B cell (primary cell): Measurements from ENCODE around the gene ENTHD1. TPM values are rescaled to one million over a fixed set of nuclear protein-coding genes. Genes with fewer than 3 reads are reported as not detected.

Experiments
- ATAC-seq: fragments of 200-7000 bp; cut with Tn5 transposase; one replicate; pipeline ENCODE4 v1.10.0; 2021; ENCODE audit warnings: low read depth, mild to moderate bottlenecking, moderate number of reproducible peaks, moderate library complexity
- CTCF ChIA-PET: fragments of 350-600 bp; sonication (Branson Sonifier 250); formaldehyde crosslinking; loops from one replicate; lab custom pipeline; 2021; ENCODE audit warnings: antibody characterized with exemption, inconsistent platforms; lab: Charles Lee
- POLR2A ChIA-PET: fragments of 350-600 bp; sonication (Branson Sonifier 250); formaldehyde crosslinking; loops from one replicate; lab custom pipeline; 2021; ENCODE audit warnings: antibody characterized with exemption; lab: Charles Lee
- DNase-seq: peaks from one replicate; pipeline ENCODE4 v3.0.0; 2013
- H2AFZ ChIP-seq: 2 replicates; pipeline ENCODE4 v1.6.1; 2012; ENCODE audit warnings: mild to moderate bottlenecking, low read depth, low read length; ENCODE audit not compliant: insufficient read depth, poor library complexity, severe bottlenecking
- H3K27ac ChIP-seq, 2 donors: 1 replicate in 1 of 2; 2 replicates in 1 of 2; pipeline ENCODE4 v1.5.1; 2012 to 2013; ENCODE audit warnings: low read length in 2 of 2, mild to moderate bottlenecking in 2 of 2, moderate library complexity in 1 of 2
- H3K27me3 ChIP-seq, 4 experiments: fragments of 200-600 bp in 1 of 4; sonication (generic) in 1 of 4; replicated peaks in 1 of 4; 1 replicate in 2 of 4; 2 replicates in 2 of 4; pipeline versions ENCODE4 v1.6.1 to v1.7.0; 2013 to 2016; ENCODE audit warnings: low read length in 3 of 4, mild to moderate bottlenecking in 2 of 4, mixed read lengths in 1 of 4, moderate library complexity in 1 of 4; ENCODE audit not compliant: insufficient read depth in 4 of 4, control insufficient read depth in 3 of 4; ENCODE audit errors: control extremely low read depth in 1 of 4
- H3K36me3 ChIP-seq, 2 experiments: replicated peaks in 1 of 2; 1 replicate in 1 of 2; 2 replicates in 1 of 2; pipeline versions ENCODE4 v1.6.1 to v1.7.1; 2013; ENCODE audit warnings: low read length in 1 of 2; ENCODE audit not compliant: insufficient read depth in 2 of 2, control insufficient read depth in 1 of 2; ENCODE audit errors: control extremely low read depth in 1 of 2, extremely low read depth in 1 of 2
- H3K4me1 ChIP-seq, 2 donors: fragments of 200-600 bp in 1 of 2; sonication (generic) in 1 of 2; 1 replicate in 1 of 2; 2 replicates in 1 of 2; pipeline versions ENCODE4 v1.5.1 to v1.6.1; 2013 to 2017; ENCODE audit warnings: low read length in 2 of 2; ENCODE audit not compliant: control insufficient read depth in 2 of 2, insufficient read depth in 2 of 2
- H3K4me2 ChIP-seq: replicated peaks from 2 replicates; pipeline ENCODE3; 2012; ENCODE audit warnings: mild to moderate bottlenecking, low read depth, low read length; ENCODE audit not compliant: poor library complexity, severe bottlenecking
- H3K4me3 ChIP-seq, 5 experiments: fragments of 200-600 bp in 1 of 5; sonication (generic) in 1 of 5; 1 replicate in 3 of 5; 2 replicates in 2 of 5; pipeline versions ENCODE4 v1.5.1 to v1.7.0; 2011 to 2016; ENCODE audit warnings: low read length in 4 of 5, mild to moderate bottlenecking in 4 of 5, low read depth in 2 of 5, control low read depth in 1 of 5, moderate library complexity in 1 of 5; ENCODE audit not compliant: insufficient read depth in 1 of 5; ENCODE audit errors: control extremely low read depth in 1 of 5, extremely low read depth in 1 of 5
- H3K79me2 ChIP-seq: fragments of 200-600 bp; sonication (generic); one replicate; pipeline ENCODE4 v1.6.0; 2016; ENCODE audit warnings: low read length; ENCODE audit not compliant: control insufficient read depth, insufficient read depth
- H3K9ac ChIP-seq: fragments of 200-600 bp; sonication (generic); 2 replicates; pipeline ENCODE4 v1.6.1; 2017; ENCODE audit warnings: mild to moderate bottlenecking, low read length, moderate library complexity
- H3K9me3 ChIP-seq, 3 donors: one replicate each; pipeline versions ENCODE4 v1.6.1 to v1.7.1; 2013; ENCODE audit warnings: low read length in 2 of 3; ENCODE audit not compliant: control insufficient read depth in 2 of 3, insufficient read depth in 1 of 3; ENCODE audit errors: control extremely low read depth in 1 of 3
- H4K20me1 ChIP-seq: 2 replicates; pipeline ENCODE4 v1.6.0; 2012; ENCODE audit warnings: mild to moderate bottlenecking, low read length; ENCODE audit not compliant: insufficient read depth, control insufficient read depth, poor library complexity, severe bottlenecking
- H3K27ac Mint-ChIP-seq: one replicate; pipeline ENCODE4 v1.8.0; 2021; ENCODE audit warnings: mixed read lengths
- H3K27me3 Mint-ChIP-seq: one replicate; pipeline ENCODE4 v1.8.0; 2021; ENCODE audit warnings: mixed read lengths
- H3K4me1 Mint-ChIP-seq: one replicate; pipeline ENCODE4 v1.8.0; 2021; ENCODE audit warnings: mixed read lengths
- H3K4me3 Mint-ChIP-seq: one replicate; pipeline ENCODE4 v1.8.0; 2021; ENCODE audit warnings: mixed read lengths
- H3K9me3 Mint-ChIP-seq: one replicate; pipeline ENCODE4 v1.8.0; 2022; ENCODE audit warnings: mixed read lengths; ENCODE audit not compliant: insufficient read depth
- CTCF ChIP-seq: fragments of 200-600 bp; IDR thresholded peaks from one replicate; pipeline ENCODE4 v1.8.0; 2022; ENCODE audit warnings: antibody characterized with exemption, mild to moderate bottlenecking
- EZH2 ChIP-seq: IDR thresholded peaks from 2 replicates; pipeline ENCODE4 v1.6.1; 2012; ENCODE audit warnings: borderline replicate concordance, low read depth, mild to moderate bottlenecking, moderate library complexity, low read length; ENCODE audit not compliant: insufficient read depth, poor library complexity, severe bottlenecking
- WGBS: methylation state at CpG from one replicate; pipeline ENCODE4 v1.1.5; 2013; ENCODE audit warnings: missing lambda C conversion rate; ENCODE audit not compliant: insufficient coverage; 5-methylcytosine and 5-hydroxymethylcytosine counted together
- intact Hi-C: fragments of 100-400 bp; cut with micrococcal nuclease; formaldehyde crosslinking; loops from one replicate; pipeline ENCODE4 v1.10.0; 2022
- polyA plus RNA-seq: library from polyadenylated mRNA; depleted of rRNA; stranded (reverse); fragments of >200 nt; gene quantifications from 2 replicates; pipeline ENCODE4 v1.2.3, GENCODE V29; 2012
- total RNA-seq, 2 donors: library from RNA; stranded (reverse); fragments of 120-200 nt in 1 of 2; gene quantifications; 1 replicate in 1 of 2; 2 replicates in 1 of 2; pipeline versions ENCODE4 v1.2.3 to v1.2.4, GENCODE V29; 2013 to 2022

Gene ENTHD1
- total and polyA plus RNA-seq, 2 donors (not counting 1 experiment from before 2014, with no cell fraction given): not detected

GRCh38 chr22:39901565-39902146 is 8.1 kb upstream of the ENTHD1 start:
- Histone ChIP-seq H3K9me3 (no peaks in the 10 kb centered on the region), H3K9ac (peak overlapping the region; percentile 72), H3K27me3 (no peaks in the 10 kb centered on the region), H3K4me1 (peaks cover 53 to 55% of the 10 kb centered on the region in 2 donors), H3K36me3 (no peaks in the 10 kb centered on the region), H3K4me2 (peak overlapping the region; percentile 66), H3K4me3 (peak overlapping the region; percentile 39 to 81 (median 69)), H3K79me2 (peaks cover 61% of the 10 kb centered on the region), H3K27ac (peak overlapping the region; percentile 62 to 82), H4K20me1 (no peaks in the 10 kb centered on the region), H2AFZ (peak overlapping the region; percentile 30)
- TF ChIP-seq EZH2 (no peak), CTCF (no peak)
- intact Hi-C loops: loop anchor here (5.0 kb wide), 1 partner anchor 44 kb away; no protein-coding TSS in a partner anchor
- CTCF ChIA-PET: no interaction called here
- ATAC-seq: no peak
- Mint-ChIP-seq H3K4me3 (peak overlapping the region; percentile 91), H3K4me1 (peaks cover 58% of the 10 kb centered on the region), H3K27ac (peak overlapping the region; percentile 90), H3K27me3 (no peaks in the 10 kb centered on the region), H3K9me3 (no peaks in the 10 kb centered on the region)
- no peak for DNase-seq
- WGBS: 100% methylated on average over 1 of the region's 8 CpGs
- POLR2A ChIA-PET: no interaction called here
